OCI-LY3 (cell line): Measurements from ENCODE around the gene SEBOX.

Experiments
- EZH2phosphoT487 ChIP-seq: fragments of 200-600 bp; shearing (Covaris generic); IDR thresholded peaks from 2 replicates; pipeline ENCODE4 v1.6.1; 2018; ENCODE audit warnings: antibody characterized with exemption, mixed run types, low read depth
- TF ChIP-seq, protein P1 (sequence below): fragments of 200-600, 300-600 bp; sonication (generic); IDR thresholded peaks from 2 replicates; pipeline ENCODE4 v1.5.1; 2014; ENCODE audit warnings: antibody characterized with exemption, low read length, low read depth

GRCh38 chr17:28346746-28347246, 18.2 kb downstream of the SEBOX start:
- TF ChIP-seq, protein P1, sequence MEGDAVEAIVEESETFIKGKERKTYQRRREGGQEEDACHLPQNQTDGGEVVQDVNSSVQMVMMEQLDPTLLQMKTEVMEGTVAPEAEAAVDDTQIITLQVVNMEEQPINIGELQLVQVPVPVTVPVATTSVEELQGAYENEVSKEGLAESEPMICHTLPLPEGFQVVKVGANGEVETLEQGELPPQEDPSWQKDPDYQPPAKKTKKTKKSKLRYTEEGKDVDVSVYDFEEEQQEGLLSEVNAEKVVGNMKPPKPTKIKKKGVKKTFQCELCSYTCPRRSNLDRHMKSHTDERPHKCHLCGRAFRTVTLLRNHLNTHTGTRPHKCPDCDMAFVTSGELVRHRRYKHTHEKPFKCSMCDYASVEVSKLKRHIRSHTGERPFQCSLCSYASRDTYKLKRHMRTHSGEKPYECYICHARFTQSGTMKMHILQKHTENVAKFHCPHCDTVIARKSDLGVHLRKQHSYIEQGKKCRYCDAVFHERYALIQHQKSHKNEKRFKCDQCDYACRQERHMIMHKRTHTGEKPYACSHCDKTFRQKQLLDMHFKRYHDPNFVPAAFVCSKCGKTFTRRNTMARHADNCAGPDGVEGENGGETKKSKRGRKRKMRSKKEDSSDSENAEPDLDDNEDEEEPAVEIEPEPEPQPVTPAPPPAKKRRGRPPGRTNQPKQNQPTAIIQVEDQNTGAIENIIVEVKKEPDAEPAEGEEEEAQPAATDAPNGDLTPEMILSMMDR, result no peak; the same call in 1 of the 2 replicates
- TF ChIP-seq EZH2phosphoT487, result no peak
